Breast epithelium (tissue), 4 donors: ENCODE data around the gene KCNN3. TPM values are rescaled to one million over a fixed set of nuclear protein-coding genes. Genes with fewer than 3 reads are reported as not detected.

Experiments
- DNase-seq, 2 donors: peaks; one replicate each; pipeline ENCODE4 v3.0.0-alpha.2; 2019; ENCODE audit warnings: low spot score in 2 of 2
- H3K27ac ChIP-seq, 2 donors: fragments of 200-600 bp; sonication (generic) in 1 of 2; one replicate each; pipeline ENCODE4 v1.5.1; 2016 to 2019; ENCODE audit warnings: mild to moderate bottlenecking in 1 of 2
- H3K27me3 ChIP-seq, 2 donors: fragments of 200-600 bp; sonication (generic) in 1 of 2; one replicate each; pipeline versions ENCODE4 v1.5.1 to v1.6.0; 2017 to 2019; ENCODE audit warnings: control low read depth in 1 of 2, mild to moderate bottlenecking in 1 of 2
- H3K36me3 ChIP-seq: fragments of 200-600 bp; one replicate; pipeline ENCODE4 v1.5.1; 2019
- H3K4me1 ChIP-seq, 2 donors: fragments of 200-600 bp; sonication (generic); one replicate each; pipeline ENCODE4 v1.5.1; 2016 to 2019; ENCODE audit warnings: control low read depth in 1 of 2
- H3K4me3 ChIP-seq, 3 donors: fragments of 200-600 bp; sonication (generic); 1 replicate in 2 of 3; 2 replicates in 1 of 3; pipeline ENCODE4 v1.5.1; 2016 to 2019; ENCODE audit warnings: mild to moderate bottlenecking in 3 of 3, moderate library complexity in 2 of 3
- H3K9me3 ChIP-seq, 2 donors: fragments of 200-600 bp; sonication (generic) in 1 of 2; one replicate each; pipeline ENCODE4 v1.5.1; 2016 to 2019; ENCODE audit warnings: control low read depth in 1 of 2
- POLR2A ChIP-seq: fragments of 450-650 bp; IDR thresholded peaks from one replicate; pipeline ENCODE4 v1.6.1; 2016; ENCODE audit warnings: antibody characterized with exemption, mild to moderate bottlenecking, moderate library complexity
- POLR2AphosphoS5 ChIP-seq, 3 donors: sonication (generic); formaldehyde crosslinking; IDR thresholded peaks; one replicate each; pipeline ENCODE4 v1.6.1; 2017; ENCODE audit warnings: antibody characterized with exemption in 3 of 3
- intact Hi-C: fragments of 100-400 bp; cut with DNase I; formaldehyde crosslinking; loops from one replicate; pipeline ENCODE4 v1.15.1; 2023; ENCODE audit warnings: low total_unique reads
- total RNA-seq, 3 donors: library from RNA; depleted of rRNA; stranded (reverse); fragments of >200 nt; gene quantifications; one replicate each; pipeline ENCODE4 v1.1.0, GENCODE V29; 2016
- TF ChIP-seq, protein P1 (sequence below), 3 donors: fragments of 450-650 bp; IDR thresholded peaks; one replicate each; pipeline ENCODE4 v1.5.1; 2016 to 2017; ENCODE audit warnings: antibody characterized with exemption in 3 of 3, mild to moderate bottlenecking in 3 of 3, moderate library complexity in 3 of 3

The KCNN3 gene
- total RNA-seq, 3 donors from 2014 or later, result 0.96 to 1.6 (median 1.0) TPM

DNA sequence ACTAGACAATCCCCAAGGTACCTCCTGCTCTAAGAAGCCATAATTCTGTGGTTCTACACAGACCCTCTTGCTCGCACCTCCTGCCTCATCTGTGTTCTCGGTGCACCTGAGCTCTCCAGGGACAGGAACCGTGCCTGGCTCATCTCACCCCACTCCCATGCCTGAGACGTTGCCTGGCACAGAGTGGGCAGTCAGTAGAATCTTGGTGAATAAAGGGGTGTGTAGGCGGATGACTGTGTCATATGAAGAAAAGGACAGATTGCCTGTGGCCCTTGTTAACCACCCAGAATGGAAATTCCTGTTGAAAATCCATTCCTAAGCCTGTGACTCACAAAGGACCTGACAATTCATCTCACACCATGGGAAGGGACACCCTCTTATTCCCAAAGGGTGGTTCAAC is 92.9 kb downstream of the KCNN3 start:
- intact Hi-C loops, result loop anchor here (1.0 kb wide), 1 partner anchor 25 kb away; no protein-coding TSS in a partner anchor
- TF ChIP-seq POLR2A (no peak), POLR2AphosphoS5 (IDR thresholded peaks at IDR 0.05) (no peak)
- TF ChIP-seq, protein P1, sequence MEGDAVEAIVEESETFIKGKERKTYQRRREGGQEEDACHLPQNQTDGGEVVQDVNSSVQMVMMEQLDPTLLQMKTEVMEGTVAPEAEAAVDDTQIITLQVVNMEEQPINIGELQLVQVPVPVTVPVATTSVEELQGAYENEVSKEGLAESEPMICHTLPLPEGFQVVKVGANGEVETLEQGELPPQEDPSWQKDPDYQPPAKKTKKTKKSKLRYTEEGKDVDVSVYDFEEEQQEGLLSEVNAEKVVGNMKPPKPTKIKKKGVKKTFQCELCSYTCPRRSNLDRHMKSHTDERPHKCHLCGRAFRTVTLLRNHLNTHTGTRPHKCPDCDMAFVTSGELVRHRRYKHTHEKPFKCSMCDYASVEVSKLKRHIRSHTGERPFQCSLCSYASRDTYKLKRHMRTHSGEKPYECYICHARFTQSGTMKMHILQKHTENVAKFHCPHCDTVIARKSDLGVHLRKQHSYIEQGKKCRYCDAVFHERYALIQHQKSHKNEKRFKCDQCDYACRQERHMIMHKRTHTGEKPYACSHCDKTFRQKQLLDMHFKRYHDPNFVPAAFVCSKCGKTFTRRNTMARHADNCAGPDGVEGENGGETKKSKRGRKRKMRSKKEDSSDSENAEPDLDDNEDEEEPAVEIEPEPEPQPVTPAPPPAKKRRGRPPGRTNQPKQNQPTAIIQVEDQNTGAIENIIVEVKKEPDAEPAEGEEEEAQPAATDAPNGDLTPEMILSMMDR (IDR thresholded peaks at IDR 0.05), result no peak
- no peaks in the 10 kb centered on the region for H3K4me1 ChIP-seq
- H3K27me3 ChIP-seq, result no peaks in the 10 kb centered on the region
- no peaks in the 10 kb centered on the region for H3K36me3 ChIP-seq
- DNase-seq, result no peak
- no peaks in the 10 kb centered on the region for H3K9me3 ChIP-seq
- no peak overlapping the region for H3K27ac ChIP-seq
- no peak overlapping the region for H3K4me3 ChIP-seq

DNA sequence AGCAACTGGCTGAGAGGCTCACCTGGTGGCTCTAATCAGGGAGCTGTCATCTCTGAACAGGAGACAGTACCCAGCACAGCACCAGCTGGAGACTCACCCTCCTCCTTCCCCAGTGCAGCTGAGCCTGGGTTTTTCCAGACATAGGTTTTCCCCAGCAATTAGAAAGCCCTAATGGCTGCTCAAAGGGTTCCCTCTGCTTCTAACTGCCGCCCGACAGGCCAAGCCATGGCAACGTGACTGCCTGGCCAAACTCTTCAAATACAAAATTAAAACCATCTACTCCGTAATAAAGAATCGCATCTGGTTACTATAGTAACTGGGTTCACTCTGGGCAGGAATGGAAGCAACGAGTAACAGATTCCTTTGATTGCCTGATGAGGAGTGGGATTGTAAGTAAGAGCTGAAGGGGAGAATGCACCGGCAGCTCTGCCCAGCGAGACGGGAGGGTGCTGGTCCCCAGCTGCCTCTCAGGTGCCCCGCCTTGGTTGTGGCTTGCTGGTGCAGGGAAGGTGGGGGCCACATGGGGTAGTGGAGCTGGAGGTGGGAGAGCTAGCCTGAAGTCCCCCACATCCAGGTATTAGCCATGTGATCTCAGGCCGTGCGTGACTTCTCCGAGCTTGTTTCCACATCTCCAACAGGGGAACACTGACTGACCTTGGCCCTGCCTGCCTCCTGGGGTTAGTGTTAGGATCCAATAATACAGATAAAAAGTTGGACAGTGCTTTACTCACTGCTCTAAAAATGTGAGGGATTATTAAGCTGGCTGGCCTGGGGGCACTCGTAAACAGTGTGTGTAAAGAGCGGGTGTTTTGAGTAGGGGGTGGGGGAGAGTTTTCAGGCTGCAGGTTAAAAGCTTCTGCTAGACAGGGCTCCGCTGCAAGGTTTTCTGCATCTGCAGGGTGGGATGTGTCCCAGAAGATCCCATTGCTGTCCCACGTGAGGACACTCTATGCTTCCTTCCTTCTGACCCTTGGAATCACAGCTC is 94.2 kb downstream of the KCNN3 start:
- Histone ChIP-seq H3K27me3 (no peaks in the 10 kb centered on the region), H3K9me3 (no peaks in the 10 kb centered on the region), H3K27ac (no peak overlapping the region), H3K36me3 (no peaks in the 10 kb centered on the region), H3K4me3 (no peak overlapping the region), H3K4me1 (no peaks in the 10 kb centered on the region)
- DNase-seq, result no peak
- intact Hi-C loops, result no loop called here
- no peak for TF ChIP-seq POLR2A
- TF ChIP-seq POLR2AphosphoS5 (IDR thresholded peaks at IDR 0.05), result no peak
- TF ChIP-seq, protein P1 (IDR thresholded peaks at IDR 0.05), result no peak

DNA sequence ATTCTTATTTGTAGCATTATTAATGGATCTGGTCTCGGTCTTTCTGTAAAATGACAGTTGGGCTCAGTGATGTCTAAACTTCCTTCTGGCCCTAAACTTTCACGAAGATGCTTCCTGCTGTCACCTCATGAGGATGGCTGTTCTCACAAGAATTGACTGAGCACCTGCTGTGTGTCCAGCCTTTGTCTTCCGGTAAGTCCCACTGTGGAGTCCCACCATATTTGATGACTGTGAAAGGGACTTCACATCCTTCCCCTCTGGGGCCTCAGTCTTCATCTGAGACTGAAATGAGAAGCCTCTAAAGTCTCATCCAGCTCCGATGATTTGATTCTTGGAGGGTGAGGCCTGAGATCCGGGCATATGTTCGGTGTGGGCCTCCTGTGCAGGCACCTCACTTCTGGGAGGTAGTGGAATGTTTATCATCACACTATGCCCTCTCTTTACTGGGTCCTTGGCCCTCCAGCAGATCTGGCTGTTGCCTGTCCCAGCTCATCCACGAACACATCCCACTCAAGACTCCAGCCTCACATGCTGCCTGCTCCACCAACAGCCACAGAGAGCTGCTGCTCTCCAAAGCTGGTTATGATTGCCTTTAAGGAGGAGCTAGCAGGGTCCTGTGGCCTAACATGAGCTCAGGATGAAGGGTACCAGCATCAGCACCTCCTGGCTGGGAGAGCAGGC is 95.8 kb downstream of the KCNN3 start:
- TF ChIP-seq POLR2A (no peak), POLR2AphosphoS5 (IDR thresholded peaks at IDR 0.05) (no peak)
- TF ChIP-seq, protein P1 (IDR thresholded peaks at IDR 0.05), result no peak
- Histone ChIP-seq H3K27me3 (no peaks in the 10 kb centered on the region), H3K9me3 (no peaks in the 10 kb centered on the region), H3K4me1 (no peaks in the 10 kb centered on the region), H3K4me3 (no peak overlapping the region), H3K36me3 (no peaks in the 10 kb centered on the region), H3K27ac (no peak overlapping the region)
- intact Hi-C loops, result no loop called here
- no peak for DNase-seq

DNA sequence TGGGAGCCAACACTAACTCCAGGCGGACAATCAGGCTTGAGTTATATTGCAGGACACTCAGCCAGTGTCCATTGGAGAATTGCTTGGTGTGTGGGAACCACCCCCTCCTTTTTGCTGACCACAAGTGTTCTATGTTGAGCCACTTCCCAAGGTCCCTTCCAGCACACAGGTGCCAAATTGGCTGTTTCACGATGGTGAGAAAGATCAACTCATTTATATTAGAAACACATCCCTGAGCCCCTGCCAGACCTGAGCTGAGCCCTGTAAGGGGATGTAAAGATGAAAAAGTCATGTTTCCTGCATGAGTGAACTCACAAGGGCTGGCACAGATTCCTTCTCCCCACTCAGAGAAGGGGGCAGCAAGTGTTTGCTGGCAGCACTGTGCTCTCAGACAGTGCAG is 96.5 kb downstream of the KCNN3 start:
- intact Hi-C loops, result no loop called here
- Histone ChIP-seq H3K27ac (no peak overlapping the region), H3K9me3 (no peaks in the 10 kb centered on the region), H3K27me3 (no peaks in the 10 kb centered on the region), H3K4me1 (no peaks in the 10 kb centered on the region), H3K4me3 (no peak overlapping the region), H3K36me3 (no peaks in the 10 kb centered on the region)
- no peak for DNase-seq
- TF ChIP-seq POLR2AphosphoS5 (IDR thresholded peaks at IDR 0.05) (no peak), POLR2A (no peak)
- TF ChIP-seq, protein P1 (IDR thresholded peaks at IDR 0.05), result no peak
